Thyroid gland (tissue), 4 donors: ENCODE results near the gene HOOK1.

Experiments
- POLR2A ChIP-seq, 2 donors: fragments of 450-650 bp; IDR thresholded peaks; one replicate each; pipeline ENCODE4 v1.6.1; 2017; ENCODE audit warnings: antibody characterized with exemption in 2 of 2, mild to moderate bottlenecking in 2 of 2, moderate library complexity in 1 of 2
- TF ChIP-seq, protein P1 (sequence below), 6 experiments: fragments of 200-600 bp in 3 of 6; fragments of 450-650 bp in 3 of 6; sonication (generic) in 3 of 6; IDR thresholded peaks; one replicate each; pipeline ENCODE4 v1.5.1; 2016 to 2019; ENCODE audit warnings: antibody characterized with exemption in 6 of 6, mild to moderate bottlenecking in 2 of 6, inconsistent platforms in 1 of 6, moderate library complexity in 1 of 6

DNA sequence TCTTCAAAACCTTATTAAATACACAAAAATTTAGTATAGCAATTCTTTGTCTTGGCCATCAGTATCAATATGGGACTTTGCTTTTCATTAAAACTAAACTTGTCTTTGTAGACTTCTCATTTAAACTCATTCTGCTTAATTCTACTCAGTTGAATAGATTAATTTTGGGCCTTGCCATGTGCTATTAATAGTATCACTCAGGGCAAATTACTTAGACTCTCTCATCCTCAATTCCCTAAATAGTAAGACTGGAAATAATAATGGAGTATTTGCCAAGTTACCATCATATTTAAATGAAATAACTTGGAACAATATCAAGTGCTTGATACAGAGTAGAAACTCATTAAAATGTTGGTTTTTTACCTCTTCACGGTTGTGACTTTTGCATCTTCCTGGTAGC, 13.4 kb downstream of the HOOK1 start:
- TF ChIP-seq, protein P1, sequence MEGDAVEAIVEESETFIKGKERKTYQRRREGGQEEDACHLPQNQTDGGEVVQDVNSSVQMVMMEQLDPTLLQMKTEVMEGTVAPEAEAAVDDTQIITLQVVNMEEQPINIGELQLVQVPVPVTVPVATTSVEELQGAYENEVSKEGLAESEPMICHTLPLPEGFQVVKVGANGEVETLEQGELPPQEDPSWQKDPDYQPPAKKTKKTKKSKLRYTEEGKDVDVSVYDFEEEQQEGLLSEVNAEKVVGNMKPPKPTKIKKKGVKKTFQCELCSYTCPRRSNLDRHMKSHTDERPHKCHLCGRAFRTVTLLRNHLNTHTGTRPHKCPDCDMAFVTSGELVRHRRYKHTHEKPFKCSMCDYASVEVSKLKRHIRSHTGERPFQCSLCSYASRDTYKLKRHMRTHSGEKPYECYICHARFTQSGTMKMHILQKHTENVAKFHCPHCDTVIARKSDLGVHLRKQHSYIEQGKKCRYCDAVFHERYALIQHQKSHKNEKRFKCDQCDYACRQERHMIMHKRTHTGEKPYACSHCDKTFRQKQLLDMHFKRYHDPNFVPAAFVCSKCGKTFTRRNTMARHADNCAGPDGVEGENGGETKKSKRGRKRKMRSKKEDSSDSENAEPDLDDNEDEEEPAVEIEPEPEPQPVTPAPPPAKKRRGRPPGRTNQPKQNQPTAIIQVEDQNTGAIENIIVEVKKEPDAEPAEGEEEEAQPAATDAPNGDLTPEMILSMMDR (IDR thresholded peaks at IDR 0.05), result no peak
- TF ChIP-seq POLR2A (IDR thresholded peaks at IDR 0.05), result no peak
